KBM-7 (cell line): ENCODE results near the gene MGAT5.
A peak's percentile ranks its signal among the peaks of the same experiment; 100 is the strongest.

Experiments used
- DNase-seq: peaks from one replicate; pipeline ENCODE4 v3.0.0-alpha.2; 2015
- in situ Hi-C: fragments of 300-500 bp; cut with MboI; formaldehyde crosslinking; loops from 2 replicates; pipeline ENCODE4 v1.14.3; 2020; ENCODE audit warnings: low sequenced_read_pairs, low pct_unique_long_range_greater_than_20kb, mixed read lengths

Gene MGAT5

GRCh38 chr2:134228493-134228903 is 25.4 kb upstream of the MGAT5 start:
- peak; percentile 46 for DNase-seq
- in situ Hi-C loops, result loop anchor here (25.0 kb wide), 2 partner anchors 184 to 341 kb away; no protein-coding TSS in a partner anchor

- in situ Hi-C loops, result loop anchor here (25.0 kb wide), 2 partner anchors 183 to 342 kb away; no protein-coding TSS in a partner anchor
- DNase-seq, result no peak
Observed at GRCh38 chr2:134229540-134229939, 24.3 kb upstream of the MGAT5 start.

GRCh38 chr2:134230885-134231284 is 23.0 kb upstream of the MGAT5 start:
- DNase-seq, result no peak
- in situ Hi-C loops, result loop anchor here (25.0 kb wide), 2 partner anchors 181 to 344 kb away; no protein-coding TSS in a partner anchor

- in situ Hi-C loops, result loop anchor here (25.0 kb wide), 2 partner anchors 181 to 344 kb away; no protein-coding TSS in a partner anchor
- no peak for DNase-seq
Observed at GRCh38 chr2:134231301-134231964, 22.4 kb upstream of the MGAT5 start.

GRCh38 chr2:134231965-134232340 is 21.9 kb upstream of the MGAT5 start:
- in situ Hi-C loops, result loop anchor here (25.0 kb wide), 2 partner anchors 180 to 345 kb away; no protein-coding TSS in a partner anchor
- DNase-seq, result no peak

- in situ Hi-C loops, result loop anchor here (25.0 kb wide), 2 partner anchors 180 to 345 kb away; no protein-coding TSS in a partner anchor
- peak; percentile 40 for DNase-seq
Observed at GRCh38 chr2:134232461-134232860, 21.4 kb upstream of the MGAT5 start.

- in situ Hi-C loops, result loop anchor here (25.0 kb wide), 2 partner anchors 179 to 346 kb away; no protein-coding TSS in a partner anchor
- DNase-seq, result peak; percentile 55
Observed at GRCh38 chr2:134232868-134233727, 20.8 kb upstream of the MGAT5 start.

GRCh38 chr2:134233728-134234136 is 20.1 kb upstream of the MGAT5 start:
- DNase-seq, result no peak
- in situ Hi-C loops, result loop anchor here (25.0 kb wide), 2 partner anchors 179 to 346 kb away; no protein-coding TSS in a partner anchor

- DNase-seq, result no peak
- in situ Hi-C loops, result loop anchor here (25.0 kb wide), 2 partner anchors 178 to 347 kb away; no protein-coding TSS in a partner anchor
Observed at GRCh38 chr2:134234535-134234934, 19.3 kb upstream of the MGAT5 start.

GRCh38 chr2:134235510-134236144 is 18.2 kb upstream of the MGAT5 start:
- in situ Hi-C loops, result loop anchor here (25.0 kb wide), 2 partner anchors 177 to 348 kb away; no protein-coding TSS in a partner anchor
- DNase-seq, result no peak

GRCh38 chr2:134238371-134238770 is 15.5 kb upstream of the MGAT5 start:
- no peak for DNase-seq
- in situ Hi-C loops, result loop anchor here (25.0 kb wide), 2 partner anchors 174 to 351 kb away; no protein-coding TSS in a partner anchor

GRCh38 chr2:134240061-134240460 is 13.8 kb upstream of the MGAT5 start:
- no peak for DNase-seq
- in situ Hi-C loops, result loop anchor here (25.0 kb wide), 2 partner anchors 172 to 353 kb away; no protein-coding TSS in a partner anchor

- no peak for DNase-seq
- in situ Hi-C loops, result loop anchor here (25.0 kb wide), 2 partner anchors 170 to 355 kb away; no protein-coding TSS in a partner anchor
Observed at GRCh38 chr2:134241911-134242310, 12.0 kb upstream of the MGAT5 start.

GRCh38 chr2:134243244-134243643 is 10.6 kb upstream of the MGAT5 start:
- DNase-seq, result no peak
- in situ Hi-C loops, result loop anchor here (25.0 kb wide), 2 partner anchors 169 to 356 kb away; no protein-coding TSS in a partner anchor

- DNase-seq, result no peak
- in situ Hi-C loops, result loop anchor here (25.0 kb wide), 2 partner anchors 168 to 357 kb away; no protein-coding TSS in a partner anchor
Observed at GRCh38 chr2:134244086-134244485, 9.8 kb upstream of the MGAT5 start.

- DNase-seq, result no peak
- in situ Hi-C loops, result loop anchor here (25.0 kb wide), 2 partner anchors 168 to 357 kb away; no protein-coding TSS in a partner anchor
Observed at GRCh38 chr2:134244587-134244986, 9.3 kb upstream of the MGAT5 start.

GRCh38 chr2:134245340-134245984 is 8.4 kb upstream of the MGAT5 start:
- in situ Hi-C loops, result loop anchor here (25.0 kb wide), 2 partner anchors 167 to 358 kb away; no protein-coding TSS in a partner anchor
- peak; percentile 96 for DNase-seq
